ENCODE measurements around the gene DOC2A. TPM values are rescaled to one million over a fixed set of nuclear protein-coding genes. Genes with fewer than 3 reads are reported as not detected.
A peak's percentile ranks its signal among the peaks of the same experiment; 100 is the strongest.

Gene DOC2A
- total RNA-seq = under 1 TPM in 1 of 2 experiments, not detected in 1; 0.34 TPM

- no peak within 1 kb of the TSS for H3K27ac Mint-ChIP-seq
- H3K4me3 Mint-ChIP-seq = peak within 1 kb of the TSS; percentile 69
- ATAC-seq = peak; percentile 62
- CTCF ChIA-PET = no interaction called here
- H3K27me3 Mint-ChIP-seq (ENCODE audit: low read depth) = peaks cover 27% of the 10 kb centered on the region
- peak; percentile 47 for DNase-seq
- no peaks in the 10 kb centered on the region for H3K9me3 Mint-ChIP-seq (ENCODE audit: insufficient read depth)
- POLR2A ChIA-PET = no interaction called here
- peaks cover 2% of the 10 kb centered on the region for H3K36me3 Mint-ChIP-seq (ENCODE audit: low read depth)
- H3K4me1 Mint-ChIP-seq (ENCODE audit: low read depth) = peaks cover 10% of the 10 kb centered on the region
Measured at GRCh38 chr16:30010844-30011713, at the start of gene DOC2A. DOC2A (minus strand) TSS chr16:30011027; CDS start chr16:30010222, 805 bp downstream.

- ChIA-PET CTCF (no interaction called here), POLR2A (no interaction called here)
- Mint-ChIP-seq H3K27ac (no peak overlapping the region), H3K36me3 (ENCODE audit: low read depth) (peaks cover 14% of the 10 kb centered on the region), H3K9me3 (ENCODE audit: insufficient read depth) (no peaks in the 10 kb centered on the region), H3K4me1 (ENCODE audit: low read depth) (peaks cover 15% of the 10 kb centered on the region), H3K27me3 (ENCODE audit: low read depth) (no peaks in the 10 kb centered on the region), H3K4me3 (no peak overlapping the region)
- ATAC-seq (no peak), DNase-seq (no peak)
Measured at GRCh38 chr16:30060346-30060745, 49.5 kb upstream of the DOC2A start.

- Mint-ChIP-seq H3K36me3 (ENCODE audit: low read depth) (peaks cover 5% of the 10 kb centered on the region), H3K4me1 (ENCODE audit: low read depth) (peaks cover 33% of the 10 kb centered on the region), H3K27ac (no peak overlapping the region), H3K9me3 (ENCODE audit: insufficient read depth) (no peaks in the 10 kb centered on the region), H3K27me3 (ENCODE audit: low read depth) (no peaks in the 10 kb centered on the region), H3K4me3 (peak overlapping the region; percentile 43)
- DNase-seq (peak; percentile 76), ATAC-seq (peak; percentile 76)
- ChIA-PET CTCF (interaction anchor here (0.6 to 6.8 kb wide), 23 partner anchors 11 to 354 kb away, joined by 3 to 82 read pairs (median 5); partner anchors contain the start of genes ALDOA, CORO1A, MVP and PPP4C), POLR2A (interaction anchor here (1.2 kb wide), 1 partner anchor 10 kb away, joined by 7 read pairs; the partner anchor contains the start of gene ALDOA)
Measured at GRCh38 chr16:30054959-30055553, 44.2 kb upstream of the DOC2A start.

- H3K27ac Mint-ChIP-seq = no peak overlapping the region
- H3K27me3 Mint-ChIP-seq (ENCODE audit: low read depth) = no peaks in the 10 kb centered on the region
- DNase-seq = no peak
- no peak for ATAC-seq
- H3K36me3 Mint-ChIP-seq (ENCODE audit: low read depth) = peaks cover 5% of the 10 kb centered on the region
- CTCF ChIA-PET = interaction anchor here (1.0 to 6.8 kb wide), 14 partner anchors 10 to 354 kb away, joined by 3 to 82 read pairs (median 7); partner anchors contain the start of genes ALDOA, PPP4C, TAOK2 and TBX6
- H3K4me1 Mint-ChIP-seq (ENCODE audit: low read depth) = peaks cover 33% of the 10 kb centered on the region
- H3K4me3 Mint-ChIP-seq = peak overlapping the region; percentile 43
- POLR2A ChIA-PET = interaction anchor here (2.2 kb wide), 1 partner anchor 11 kb away, joined by 13 read pairs; the partner anchor contains the start of gene ALDOA
- H3K9me3 Mint-ChIP-seq (ENCODE audit: insufficient read depth) = no peaks in the 10 kb centered on the region
Measured at GRCh38 chr16:30054451-30054850, 43.6 kb upstream of the DOC2A start.

GRCh38 chr16:30053376-30054015 is 42.7 kb upstream of the DOC2A start:
- Mint-ChIP-seq H3K27ac (no peak overlapping the region), H3K27me3 (ENCODE audit: low read depth) (peaks cover 2% of the 10 kb centered on the region), H3K4me3 (peak overlapping the region; percentile 83), H3K4me1 (ENCODE audit: low read depth) (peaks cover 33% of the 10 kb centered on the region), H3K36me3 (ENCODE audit: low read depth) (peaks cover 3% of the 10 kb centered on the region), H3K9me3 (ENCODE audit: insufficient read depth) (no peaks in the 10 kb centered on the region)
- DNase-seq (no peak), ATAC-seq (peak; percentile 34)
- POLR2A ChIA-PET = interaction anchor here (0.7 to 2.2 kb wide), 6 partner anchors 8 to 387 kb away, joined by 3 to 13 read pairs (median 3); partner anchors contain the start of gene ALDOA
- CTCF ChIA-PET = interaction anchor here (0.7 to 6.8 kb wide), 5 partner anchors 10 to 130 kb away, joined by 3 to 82 read pairs (median 10); partner anchors contain the start of genes ALDOA, CORO1A, TBX6 and TLCD3B

- ChIA-PET POLR2A (interaction anchor here (0.7 to 2.2 kb wide), 6 partner anchors 9 to 386 kb away, joined by 3 to 13 read pairs (median 3); partner anchors contain the start of gene ALDOA), CTCF (interaction anchor here (0.7 to 6.8 kb wide), 5 partner anchors 10 to 131 kb away, joined by 3 to 82 read pairs (median 10); partner anchors contain the start of genes ALDOA, CORO1A, TBX6 and TLCD3B)
- H3K4me3 Mint-ChIP-seq = peak overlapping the region; percentile 83
- ATAC-seq (peak; percentile 75), DNase-seq (peak; percentile 96)
- peaks cover 33% of the 10 kb centered on the region for H3K4me1 Mint-ChIP-seq (ENCODE audit: low read depth)
- H3K27me3 Mint-ChIP-seq (ENCODE audit: low read depth) = peaks cover 3% of the 10 kb centered on the region
- H3K36me3 Mint-ChIP-seq (ENCODE audit: low read depth) = peaks cover 3% of the 10 kb centered on the region
- peak overlapping the region; percentile 89 for H3K27ac Mint-ChIP-seq
- H3K9me3 Mint-ChIP-seq (ENCODE audit: insufficient read depth) = no peaks in the 10 kb centered on the region
Measured at GRCh38 chr16:30052671-30053372, 42.0 kb upstream of the DOC2A start.

GRCh38 chr16:30051518-30051917 is 40.7 kb upstream of the DOC2A start:
- CTCF ChIA-PET = interaction anchor here (0.9 to 6.8 kb wide), 4 partner anchors 15 to 203 kb away, joined by 3 to 82 read pairs (median 29); partner anchors contain the start of genes ALDOA, TBX6 and TLCD3B
- Mint-ChIP-seq H3K9me3 (ENCODE audit: insufficient read depth) (no peaks in the 10 kb centered on the region), H3K36me3 (ENCODE audit: low read depth) (peaks cover 3% of the 10 kb centered on the region), H3K4me3 (peak overlapping the region; percentile 83), H3K27ac (peak overlapping the region; percentile 77), H3K27me3 (ENCODE audit: low read depth) (peaks cover 3% of the 10 kb centered on the region), H3K4me1 (ENCODE audit: low read depth) (peaks cover 33% of the 10 kb centered on the region)
- DNase-seq (no peak), ATAC-seq (no peak)
- POLR2A ChIA-PET = no interaction called here

- no peak for DNase-seq
- Mint-ChIP-seq H3K9me3 (ENCODE audit: insufficient read depth) (no peaks in the 10 kb centered on the region), H3K4me3 (no peak overlapping the region), H3K27me3 (ENCODE audit: low read depth) (peaks cover 10% of the 10 kb centered on the region), H3K27ac (no peak overlapping the region), H3K36me3 (ENCODE audit: low read depth) (peaks cover 3% of the 10 kb centered on the region), H3K4me1 (ENCODE audit: low read depth) (peaks cover 24% of the 10 kb centered on the region)
- no peak for ATAC-seq
- CTCF ChIA-PET = interaction anchor here (1.2 kb wide), 2 partner anchors 16 to 19 kb away, joined by 3 read pairs; partner anchors contain the start of genes ALDOA and TLCD3B
- POLR2A ChIA-PET = interaction anchor here (0.9 kb wide), 1 partner anchor 27 kb away, joined by 3 read pairs; no protein-coding TSS in a partner anchor
Measured at GRCh38 chr16:30049871-30050270, 39.0 kb upstream of the DOC2A start.

- CTCF ChIA-PET = interaction anchor here (1.1 to 1.2 kb wide), 2 partner anchors 14 to 45 kb away, joined by 3 to 4 read pairs; partner anchors contain the start of gene TBX6
- H3K27ac Mint-ChIP-seq = no peak overlapping the region
- H3K9me3 Mint-ChIP-seq (ENCODE audit: insufficient read depth) = no peaks in the 10 kb centered on the region
- no peak for ATAC-seq
- POLR2A ChIA-PET = no interaction called here
- no peak overlapping the region for H3K4me3 Mint-ChIP-seq
- DNase-seq = no peak
- peaks cover 2% of the 10 kb centered on the region for H3K36me3 Mint-ChIP-seq (ENCODE audit: low read depth)
- peaks cover 13% of the 10 kb centered on the region for H3K27me3 Mint-ChIP-seq (ENCODE audit: low read depth)
- peaks cover 2% of the 10 kb centered on the region for H3K4me1 Mint-ChIP-seq (ENCODE audit: low read depth)
Measured at GRCh38 chr16:30046588-30046987, 35.8 kb upstream of the DOC2A start.

GRCh38 chr16:30046178-30046577 is 35.4 kb upstream of the DOC2A start:
- H3K27me3 Mint-ChIP-seq (ENCODE audit: low read depth) = peaks cover 13% of the 10 kb centered on the region
- H3K9me3 Mint-ChIP-seq (ENCODE audit: insufficient read depth) = no peaks in the 10 kb centered on the region
- H3K4me3 Mint-ChIP-seq = no peak overlapping the region
- ATAC-seq (peak; percentile 5), DNase-seq (no peak)
- POLR2A ChIA-PET = no interaction called here
- no peaks in the 10 kb centered on the region for H3K36me3 Mint-ChIP-seq (ENCODE audit: low read depth)
- CTCF ChIA-PET = interaction anchor here (1.2 kb wide), 1 partner anchor 45 kb away, joined by 3 read pairs; the partner anchor contains the start of gene TBX6
- H3K27ac Mint-ChIP-seq = no peak overlapping the region
- no peaks in the 10 kb centered on the region for H3K4me1 Mint-ChIP-seq (ENCODE audit: low read depth)
